ENCODE measurements around the gene EXTL2. TPM values are rescaled to one million over a fixed set of nuclear protein-coding genes. Genes with fewer than 3 reads are reported as not detected.
"Not testable (repeated sequence)": the region's sequence is repeated elsewhere in the genome, so short reads cannot be mapped to it uniquely, and the experiment has no call there.

The EXTL2 gene
- total RNA-seq, 1 experiment from 2014 or later: 37.9 TPM

DNA sequence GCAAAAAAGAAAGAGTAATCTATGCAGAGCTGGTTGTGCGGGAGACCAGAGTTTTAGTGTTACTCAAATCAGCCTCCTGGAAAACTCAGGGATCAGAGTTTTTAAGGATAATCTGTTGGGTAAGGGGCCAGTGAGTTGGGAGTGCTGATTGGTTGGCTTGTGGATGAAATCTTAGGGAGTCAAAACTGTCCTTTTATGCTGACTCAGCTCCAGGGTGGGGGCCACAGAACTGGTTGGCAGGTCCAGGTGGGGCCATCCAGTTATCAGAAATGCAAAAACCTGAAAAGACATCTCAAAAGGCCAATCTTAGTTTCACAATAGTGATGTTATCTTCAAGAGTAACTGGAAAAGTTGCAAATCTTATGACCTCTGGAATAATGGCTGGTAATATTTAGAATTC is 3.3 kb downstream of the EXTL2 start:
- no peak overlapping the region for H4K5ac ChIP-seq (ENCODE audit: insufficient read length, low read depth, low read length)
- no CpG with 5 or more reads among the region's 1 CpG for WGBS (ENCODE audit: extremely low coverage, insufficient read length, low lambda C conversion rate)
- no peak overlapping the region for H2BK5ac ChIP-seq (ENCODE audit: insufficient read length, low read length)
- H2BK12ac ChIP-seq (ENCODE audit: insufficient read length, low read depth, low read length): no peak overlapping the region
- Mint-ChIP-seq H3K4me1 (peaks cover 9% of the 10 kb centered on the region in 2 experiments), H3K27ac (no peak overlapping the region), H3K4me3 (no peak overlapping the region), H3K36me3 (ENCODE audit: insufficient read depth in 1 of 3, low read depth in 3 of 3) (peaks cover 49 to 60% (median 54%) of the 10 kb centered on the region in 3 experiments), H3K9me3 (peaks cover 34% of the 10 kb centered on the region in 2 experiments), H3K27me3 (ENCODE audit: low read depth) (no peaks in the 10 kb centered on the region)
- H2BK20ac ChIP-seq (ENCODE audit: low read depth, low read length, poor library complexity, severe bottlenecking): no peak overlapping the region
- peaks cover 11% of the 10 kb centered on the region for H3K23me2 ChIP-seq (ENCODE audit: insufficient read length, low read depth, low read length, poor library complexity, severe bottlenecking)
- TF ChIP-seq, protein P1, sequence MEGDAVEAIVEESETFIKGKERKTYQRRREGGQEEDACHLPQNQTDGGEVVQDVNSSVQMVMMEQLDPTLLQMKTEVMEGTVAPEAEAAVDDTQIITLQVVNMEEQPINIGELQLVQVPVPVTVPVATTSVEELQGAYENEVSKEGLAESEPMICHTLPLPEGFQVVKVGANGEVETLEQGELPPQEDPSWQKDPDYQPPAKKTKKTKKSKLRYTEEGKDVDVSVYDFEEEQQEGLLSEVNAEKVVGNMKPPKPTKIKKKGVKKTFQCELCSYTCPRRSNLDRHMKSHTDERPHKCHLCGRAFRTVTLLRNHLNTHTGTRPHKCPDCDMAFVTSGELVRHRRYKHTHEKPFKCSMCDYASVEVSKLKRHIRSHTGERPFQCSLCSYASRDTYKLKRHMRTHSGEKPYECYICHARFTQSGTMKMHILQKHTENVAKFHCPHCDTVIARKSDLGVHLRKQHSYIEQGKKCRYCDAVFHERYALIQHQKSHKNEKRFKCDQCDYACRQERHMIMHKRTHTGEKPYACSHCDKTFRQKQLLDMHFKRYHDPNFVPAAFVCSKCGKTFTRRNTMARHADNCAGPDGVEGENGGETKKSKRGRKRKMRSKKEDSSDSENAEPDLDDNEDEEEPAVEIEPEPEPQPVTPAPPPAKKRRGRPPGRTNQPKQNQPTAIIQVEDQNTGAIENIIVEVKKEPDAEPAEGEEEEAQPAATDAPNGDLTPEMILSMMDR (conservative IDR thresholded peaks at IDR 0.05): no peak
- peaks cover 2% of the 10 kb centered on the region; the same call in 1 of the 2 replicates for H3K79me2 ChIP-seq (ENCODE audit: insufficient read depth, low read length)
- H3K4me1 ChIP-seq (ENCODE audit: insufficient read depth, low read length): no peaks in the 10 kb centered on the region
- H3K4ac ChIP-seq (ENCODE audit: low read depth, low read length): no peak overlapping the region
- no peak overlapping the region for H4K8ac ChIP-seq (replicated peaks; ENCODE audit: insufficient read length, low read depth, low read length)
- H4K20me1 ChIP-seq (ENCODE audit: control insufficient read depth, insufficient read depth, insufficient read length): no peaks in the 10 kb centered on the region
- H3T11ph ChIP-seq (ENCODE audit: low read length): no peak overlapping the region
- no peak overlapping the region for H2AFZ ChIP-seq (ENCODE audit: low read length)
- no peak overlapping the region for H2AK5ac ChIP-seq (ENCODE audit: insufficient read length, low read length)
- H3K18ac ChIP-seq (ENCODE audit: insufficient read length, low read depth, low read length): no peak overlapping the region
- no peak overlapping the region for H3K9ac ChIP-seq (ENCODE audit: extremely low read depth, insufficient read length, low read length)
- H3K27me3 ChIP-seq (ENCODE audit: insufficient read depth, low read length): no peaks in the 10 kb centered on the region
- H3K4me2 ChIP-seq (ENCODE audit: insufficient read depth, insufficient read length, low read length): no peak overlapping the region
- no peak overlapping the region for H3K23ac ChIP-seq (ENCODE audit: insufficient read length, low read depth, low read length)
- H3K14ac ChIP-seq (ENCODE audit: insufficient read depth, low read length): no peak overlapping the region
- no peak overlapping the region for H2BK120ac ChIP-seq (ENCODE audit: low read depth, low read length, poor library complexity, severe bottlenecking)
- peaks cover 3% of the 10 kb centered on the region for H3K79me1 ChIP-seq (ENCODE audit: insufficient read depth, low read depth, low read length, poor library complexity, severe bottlenecking)
- H2BK15ac ChIP-seq (ENCODE audit: low read depth, low read length): no peak overlapping the region
- H3K56ac ChIP-seq (ENCODE audit: insufficient read length, low read depth, low read length): no peak overlapping the region
- no peak for DNase-seq
- H3K9me3 ChIP-seq (ENCODE audit: control insufficient read depth, low read depth, low read length): peaks cover 22% of the 10 kb centered on the region
- H4K91ac ChIP-seq (ENCODE audit: insufficient read length, low read depth, low read length): no peak overlapping the region
- H3K27ac ChIP-seq (ENCODE audit: insufficient read length, low read depth, low read length): no peak overlapping the region

DNA sequence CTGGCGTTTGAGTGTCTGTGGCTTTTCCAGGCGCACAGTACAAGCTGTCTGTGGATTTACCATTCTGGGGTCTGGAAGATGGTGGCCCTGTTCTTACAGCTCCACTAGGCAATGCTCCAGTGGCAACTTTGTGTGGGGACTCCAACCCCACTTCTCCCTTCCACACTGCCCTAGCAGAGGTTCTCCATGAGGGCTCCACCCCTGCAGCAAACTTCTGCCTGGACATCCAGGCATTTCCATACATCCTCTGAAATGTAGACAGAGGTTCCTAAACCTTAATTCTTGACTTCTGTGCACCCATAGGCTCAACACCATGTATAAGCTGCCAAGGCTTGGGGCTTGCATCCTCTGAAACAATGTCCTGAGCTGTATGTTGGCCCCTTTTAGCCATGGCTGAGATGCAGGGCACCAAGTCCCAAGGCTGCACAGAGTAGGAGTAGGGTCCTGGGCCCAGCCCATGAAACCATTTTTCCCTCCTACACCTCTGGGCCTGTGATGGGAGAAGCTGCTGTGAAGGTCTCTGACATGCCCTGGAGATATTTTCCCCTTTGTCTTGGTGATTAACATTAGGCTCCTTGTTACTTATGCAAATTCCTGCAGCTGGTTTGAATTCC is 4.7 kb downstream of the EXTL2 start:
- H3K79me1 ChIP-seq (ENCODE audit: insufficient read depth, low read depth, low read length, poor library complexity, severe bottlenecking); H4K5ac ChIP-seq (ENCODE audit: insufficient read length, low read depth, low read length); H3K27me3 Mint-ChIP-seq (ENCODE audit: low read depth); H3K4ac ChIP-seq (ENCODE audit: low read depth, low read length); H3K14ac ChIP-seq (ENCODE audit: insufficient read depth, low read length); H3K4me2 ChIP-seq (ENCODE audit: insufficient read depth, insufficient read length, low read length); DNase-seq; H2BK5ac ChIP-seq (ENCODE audit: insufficient read length, low read length); H3K23ac ChIP-seq (ENCODE audit: insufficient read length, low read depth, low read length); H2AK5ac ChIP-seq (ENCODE audit: insufficient read length, low read length); H3K4me1 ChIP-seq (ENCODE audit: insufficient read depth, low read length); H3K79me2 ChIP-seq (ENCODE audit: insufficient read depth, low read length); H3K4me3 Mint-ChIP-seq; H4K8ac ChIP-seq (replicated peaks; ENCODE audit: insufficient read length, low read depth, low read length); H2BK20ac ChIP-seq (ENCODE audit: low read depth, low read length, poor library complexity, severe bottlenecking); H2AFZ ChIP-seq (ENCODE audit: low read length); H2BK15ac ChIP-seq (ENCODE audit: low read depth, low read length); H3K27me3 ChIP-seq (ENCODE audit: insufficient read depth, low read length); H3T11ph ChIP-seq (ENCODE audit: low read length); H3K18ac ChIP-seq (ENCODE audit: insufficient read length, low read depth, low read length); H3K27ac ChIP-seq (ENCODE audit: insufficient read length, low read depth, low read length); H2BK12ac ChIP-seq (ENCODE audit: insufficient read length, low read depth, low read length); H4K20me1 ChIP-seq (ENCODE audit: control insufficient read depth, insufficient read depth, insufficient read length); H3K4me1 Mint-ChIP-seq; H4K91ac ChIP-seq (ENCODE audit: insufficient read length, low read depth, low read length); H3K23me2 ChIP-seq (ENCODE audit: insufficient read length, low read depth, low read length, poor library complexity, severe bottlenecking); H2BK120ac ChIP-seq (ENCODE audit: low read depth, low read length, poor library complexity, severe bottlenecking); H3K27ac Mint-ChIP-seq; H3K56ac ChIP-seq (ENCODE audit: insufficient read length, low read depth, low read length); H3K9ac ChIP-seq (ENCODE audit: extremely low read depth, insufficient read length, low read length): not testable (repeated sequence)
- WGBS (ENCODE audit: extremely low coverage, insufficient read length, low lambda C conversion rate): no CpG with 5 or more reads among the region's 2 CpGs
- Mint-ChIP-seq H3K9me3 (peaks cover 34% of the 10 kb centered on the region in 2 experiments), H3K36me3 (ENCODE audit: insufficient read depth in 1 of 3, low read depth in 3 of 3) (peaks cover 46 to 62% (median 54%) of the 10 kb centered on the region in 3 experiments)
- peaks cover 22% of the 10 kb centered on the region for H3K9me3 ChIP-seq (ENCODE audit: control insufficient read depth, low read depth, low read length)
